ENCODE results near the gene CRTAC1. TPM values are rescaled to one million over a fixed set of nuclear protein-coding genes. Genes with fewer than 3 reads are reported as not detected.

CRTAC1 gene
- total and polyA plus RNA-seq, 4 donors, result 0.14 to 0.33 (median 0.26) TPM

- TF ChIP-seq HNF4A (conservative IDR thresholded peaks at IDR 0.05) (no peak), TAF1 (conservative IDR thresholded peaks at IDR 0.05) (no peak), YY1 (IDR thresholded peaks at IDR 0.05) (no peak), FOXA2 (IDR thresholded peaks at IDR 0.05) (no peak), FOXA1 (IDR thresholded peaks at IDR 0.05) (no peak), CTCF (IDR thresholded peaks at IDR 0.05; ENCODE audit: low read depth, low read length, missing input control) (no peak)
- TF ChIP-seq, protein P1, sequence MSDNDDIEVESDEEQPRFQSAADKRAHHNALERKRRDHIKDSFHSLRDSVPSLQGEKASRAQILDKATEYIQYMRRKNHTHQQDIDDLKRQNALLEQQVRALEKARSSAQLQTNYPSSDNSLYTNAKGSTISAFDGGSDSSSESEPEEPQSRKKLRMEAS (IDR thresholded peaks at IDR 0.05), result no peak
- Histone ChIP-seq H3K4me1 (ENCODE audit: control insufficient read depth in 4 of 4, insufficient read depth in 4 of 4, low read length in 3 of 4) (no peaks in the 10 kb centered on the region), H3K4me3 (ENCODE audit: low read depth in 1 of 3, low read length in 3 of 3) (no peak overlapping the region), H3K27ac (ENCODE audit: low read depth in 1 of 2, low read length in 2 of 2) (no peak overlapping the region), H3K9me3 (ENCODE audit: control insufficient read depth in 4 of 4, low read length in 3 of 4) (no peaks in the 10 kb centered on the region), H3K27me3 (ENCODE audit: control insufficient read depth in 4 of 4, insufficient read depth in 4 of 4, low read length in 3 of 4) (peaks cover 0 to 10% (median 3%) of the 10 kb centered on the region in 4 donors), H3K9ac (ENCODE audit: low read depth in 1 of 2, low read length in 2 of 2) (no peak overlapping the region), H3K36me3 (ENCODE audit: control insufficient read depth in 4 of 4, insufficient read depth in 3 of 4, low read depth in 1 of 4, low read length in 3 of 4) (no peaks in the 10 kb centered on the region)
- DNase-seq (ENCODE audit: low spot score), result no peak
- WGBS, result 59% methylated on average over 7 of the region's 7 CpGs
These were observed 68.5 kb downstream of the CRTAC1 start for GRCh38 chr10:97961945-97962344.

DNA sequence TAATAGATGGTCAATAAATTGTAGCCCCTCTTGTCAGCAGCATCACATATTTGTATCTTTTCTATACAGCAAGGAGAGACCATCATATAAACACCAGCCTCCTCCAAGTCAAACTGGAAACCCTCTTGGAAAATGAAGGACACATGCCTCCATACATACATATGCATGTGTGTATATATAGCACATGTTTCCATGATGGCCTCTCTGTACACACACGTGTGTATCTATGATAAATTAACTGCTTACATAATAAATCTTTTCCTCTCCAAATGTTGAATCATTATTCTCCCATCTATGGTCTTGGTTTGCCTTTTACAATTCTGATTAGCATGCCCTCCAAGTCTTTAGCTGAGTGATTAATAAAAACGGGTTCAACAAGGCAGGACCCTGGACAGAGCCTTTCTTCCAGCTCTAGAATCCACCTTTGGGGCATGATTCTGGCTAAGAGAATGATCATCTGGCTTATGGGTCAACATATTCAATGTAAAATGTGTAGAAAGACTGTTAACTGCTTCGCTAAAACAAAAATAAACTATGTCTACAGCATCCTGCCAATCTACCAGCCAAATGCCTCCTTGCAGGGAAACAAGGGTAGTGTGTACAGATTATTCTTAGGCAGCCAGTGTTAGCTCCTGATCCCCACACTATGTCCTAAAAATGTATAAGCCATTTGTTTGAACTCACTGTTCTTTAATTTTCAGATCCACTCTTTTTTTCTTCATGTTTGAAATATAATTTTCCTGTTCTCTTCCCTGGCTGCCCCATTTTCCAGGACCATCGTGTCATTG, 70.0 kb downstream of the CRTAC1 start:
- no peaks in the 10 kb centered on the region for H3K36me3 ChIP-seq (ENCODE audit: control insufficient read depth in 4 of 4, insufficient read depth in 3 of 4, low read depth in 1 of 4, low read length in 3 of 4)
- DNase-seq (ENCODE audit: low spot score), result no peak

More for the DNA sequence above, 70.0 kb downstream of the CRTAC1 start:
- Histone ChIP-seq H3K9ac (ENCODE audit: low read depth in 1 of 2, low read length in 2 of 2) (no peak overlapping the region), H3K9me3 (ENCODE audit: control insufficient read depth in 4 of 4, low read length in 3 of 4) (no peaks in the 10 kb centered on the region), H3K4me1 (ENCODE audit: control insufficient read depth in 4 of 4, insufficient read depth in 4 of 4, low read length in 3 of 4) (no peaks in the 10 kb centered on the region), H3K27me3 (ENCODE audit: control insufficient read depth in 4 of 4, insufficient read depth in 4 of 4, low read length in 3 of 4) (peaks cover 0 to 10% (median 3%) of the 10 kb centered on the region in 4 donors), H3K4me3 (ENCODE audit: low read depth in 1 of 3, low read length in 3 of 3) (no peak overlapping the region), H3K27ac (ENCODE audit: low read depth in 1 of 2, low read length in 2 of 2) (no peak overlapping the region)
- 50% methylated on average over 4 of the region's 4 CpGs for WGBS
- TF ChIP-seq REST (IDR thresholded peaks at IDR 0.05) (no peak), FOXA1 (IDR thresholded peaks at IDR 0.05) (no peak), GABPA (IDR thresholded peaks at IDR 0.05 in 1 of 2, conservative IDR thresholded peaks at IDR 0.05 in 1 of 2) (no peak), SP1 (IDR thresholded peaks at IDR 0.05) (no peak), NR2F2 (IDR thresholded peaks at IDR 0.05) (no peak), FOXA2 (IDR thresholded peaks at IDR 0.05) (no peak), YY1 (IDR thresholded peaks at IDR 0.05) (no peak), CTCF (IDR thresholded peaks at IDR 0.05; ENCODE audit: low read depth, low read length, missing input control) (no peak), HNF4A (conservative IDR thresholded peaks at IDR 0.05) (no peak), JUND (IDR thresholded peaks at IDR 0.05) (no peak), RAD21 (IDR thresholded peaks at IDR 0.05) (no peak), HNF4G (IDR thresholded peaks at IDR 0.05) (no peak)
- TF ChIP-seq, protein P2, sequence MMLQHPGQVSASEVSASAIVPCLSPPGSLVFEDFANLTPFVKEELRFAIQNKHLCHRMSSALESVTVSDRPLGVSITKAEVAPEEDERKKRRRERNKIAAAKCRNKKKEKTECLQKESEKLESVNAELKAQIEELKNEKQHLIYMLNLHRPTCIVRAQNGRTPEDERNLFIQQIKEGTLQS (IDR thresholded peaks at IDR 0.05), result no peak
- TF ChIP-seq, protein P1 (IDR thresholded peaks at IDR 0.05), result no peak
- TF ChIP-seq, protein P3, sequence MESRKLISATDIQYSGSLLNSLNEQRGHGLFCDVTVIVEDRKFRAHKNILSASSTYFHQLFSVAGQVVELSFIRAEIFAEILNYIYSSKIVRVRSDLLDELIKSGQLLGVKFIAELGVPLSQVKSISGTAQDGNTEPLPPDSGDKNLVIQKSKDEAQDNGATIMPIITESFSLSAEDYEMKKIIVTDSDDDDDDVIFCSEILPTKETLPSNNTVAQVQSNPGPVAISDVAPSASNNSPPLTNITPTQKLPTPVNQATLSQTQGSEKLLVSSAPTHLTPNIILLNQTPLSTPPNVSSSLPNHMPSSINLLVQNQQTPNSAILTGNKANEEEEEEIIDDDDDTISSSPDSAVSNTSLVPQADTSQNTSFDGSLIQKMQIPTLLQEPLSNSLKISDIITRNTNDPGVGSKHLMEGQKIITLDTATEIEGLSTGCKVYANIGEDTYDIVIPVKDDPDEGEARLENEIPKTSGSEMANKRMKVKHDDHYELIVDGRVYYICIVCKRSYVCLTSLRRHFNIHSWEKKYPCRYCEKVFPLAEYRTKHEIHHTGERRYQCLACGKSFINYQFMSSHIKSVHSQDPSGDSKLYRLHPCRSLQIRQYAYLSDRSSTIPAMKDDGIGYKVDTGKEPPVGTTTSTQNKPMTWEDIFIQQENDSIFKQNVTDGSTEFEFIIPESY (IDR thresholded peaks at IDR 0.05), result no peak

Data from liver (tissue), 9 donors.